ENCODE data around the gene NEDD4L.

The NEDD4L gene

GRCh38 chr18:58025733-58026132, 18.3 kb upstream of the NEDD4L start:
- CTCF ChIA-PET = no interaction called here
- POLR2A ChIA-PET (ENCODE audit: low non-redundant PET) = no interaction called here
- H3K27ac ChIP-seq = no peak overlapping the region
- no peak for DNase-seq (ENCODE audit: low spot score)
- no peak for TF ChIP-seq CTCF (conservative IDR thresholded peaks at IDR 0.05; ENCODE audit: low read depth)

GRCh38 chr18:58026395-58026794, 17.6 kb upstream of the NEDD4L start:
- ChIA-PET POLR2A (ENCODE audit: low non-redundant PET) (no interaction called here), CTCF (no interaction called here)
- H3K27ac ChIP-seq = no peak overlapping the region
- DNase-seq (ENCODE audit: low spot score) = no peak
- TF ChIP-seq CTCF (conservative IDR thresholded peaks at IDR 0.05; ENCODE audit: low read depth) = no peak

- POLR2A ChIA-PET (ENCODE audit: low non-redundant PET) = no interaction called here
- H3K27ac ChIP-seq = no peak overlapping the region
- DNase-seq (ENCODE audit: low spot score) = no peak
- CTCF ChIA-PET = no interaction called here
- no peak for TF ChIP-seq CTCF (conservative IDR thresholded peaks at IDR 0.05; ENCODE audit: low read depth)
Measured at GRCh38 chr18:58026857-58027256, 17.2 kb upstream of the NEDD4L start.

- no peak overlapping the region for H3K27ac ChIP-seq
- no peak for TF ChIP-seq CTCF (conservative IDR thresholded peaks at IDR 0.05; ENCODE audit: low read depth)
- POLR2A ChIA-PET (ENCODE audit: low non-redundant PET) = no interaction called here
- DNase-seq (ENCODE audit: low spot score) = no peak
- CTCF ChIA-PET = no interaction called here
Measured at GRCh38 chr18:58027341-58027740, 16.7 kb upstream of the NEDD4L start.

GRCh38 chr18:58028109-58028784, 15.8 kb upstream of the NEDD4L start:
- DNase-seq (ENCODE audit: low spot score) = no peak
- H3K27ac ChIP-seq = no peak overlapping the region
- POLR2A ChIA-PET (ENCODE audit: low non-redundant PET) = no interaction called here
- TF ChIP-seq CTCF (conservative IDR thresholded peaks at IDR 0.05; ENCODE audit: low read depth) = no peak
- CTCF ChIA-PET = interaction anchor here (0.7 kb wide), 1 partner anchor 85 kb away, joined by 3 read pairs; no protein-coding TSS in a partner anchor

GRCh38 chr18:58032233-58032632, 11.8 kb upstream of the NEDD4L start:
- no peak for TF ChIP-seq CTCF (conservative IDR thresholded peaks at IDR 0.05; ENCODE audit: low read depth)
- CTCF ChIA-PET = no interaction called here
- H3K27ac ChIP-seq = no peak overlapping the region
- POLR2A ChIA-PET (ENCODE audit: low non-redundant PET) = no interaction called here
- DNase-seq (ENCODE audit: low spot score) = no peak
